SJSA1 (cell line): Measurements from ENCODE around the gene SH3TC2. TPM values are rescaled to one million over a fixed set of nuclear protein-coding genes. Genes with fewer than 3 reads are reported as not detected.

Experiments
- DNase-seq, 2 experiments: peaks; one replicate each; pipeline ENCODE4 v3.0.0-alpha.2; 2015 to 2020; ENCODE audit warnings: low spot score in 2 of 2, low read depth in 1 of 2
- H3K27ac ChIP-seq: fragments of 250-450 bp; sonication (Bioruptor Pico); 2 replicates; pipeline ENCODE4 v1.5.1; 2020; ENCODE audit warnings: mild to moderate bottlenecking, moderate library complexity
- H3K27me3 ChIP-seq: fragments of 250-450 bp; sonication (Bioruptor Pico); replicated peaks from 2 replicates; pipeline ENCODE4 v1.5.1; 2020; ENCODE audit warnings: mild to moderate bottlenecking, moderate library complexity
- H3K36me3 ChIP-seq: fragments of 250-450 bp; sonication (Bioruptor Pico); 2 replicates; pipeline ENCODE4 v1.5.1; 2020; ENCODE audit warnings: mild to moderate bottlenecking
- H3K4me1 ChIP-seq: fragments of 250-450 bp; sonication (Bioruptor Pico); replicated peaks from 2 replicates; pipeline ENCODE4 v1.6.1; 2021; ENCODE audit warnings: mild to moderate bottlenecking
- H3K4me3 ChIP-seq: fragments of 250-450 bp; sonication (Bioruptor Pico); 2 replicates; pipeline ENCODE4 v1.5.1; 2020; ENCODE audit warnings: mild to moderate bottlenecking
- H3K9me3 ChIP-seq: fragments of 250-450 bp; sonication (Bioruptor Pico); replicated peaks from 2 replicates; pipeline ENCODE4 v1.5.1; 2020; ENCODE audit warnings: mild to moderate bottlenecking
- total RNA-seq: library from RNA; depleted of rRNA; stranded (reverse); fragments of >200 nt; shearing (Covaris generic); gene quantifications from 2 replicates; pipeline ENCODE4 v1.2.3, GENCODE V29; 2014

Gene SH3TC2
- total RNA-seq, 1 experiment from 2014 or later = 16.9 TPM

GRCh38 chr5:148998174-148998797 is 64.6 kb downstream of the SH3TC2 start:
- peak overlapping the region; percentile 3; the same call in 1 of the 2 replicates for H3K27ac ChIP-seq
- no peaks in the 10 kb centered on the region for H3K9me3 ChIP-seq
- no peaks in the 10 kb centered on the region for H3K36me3 ChIP-seq
- H3K4me3 ChIP-seq = no peak overlapping the region
- DNase-seq = peak in 1 of 2 experiments; percentile 71
- H3K27me3 ChIP-seq = no peaks in the 10 kb centered on the region
- H3K4me1 ChIP-seq = peaks cover 51% of the 10 kb centered on the region

- DNase-seq = peak in 1 of 2 experiments; percentile 72
- H3K9me3 ChIP-seq = no peaks in the 10 kb centered on the region; the same call in 1 of the 2 replicates
- peaks cover 33% of the 10 kb centered on the region for H3K4me1 ChIP-seq
- H3K36me3 ChIP-seq = no peaks in the 10 kb centered on the region
- H3K27ac ChIP-seq = peak overlapping the region; percentile 78
- no peaks in the 10 kb centered on the region for H3K27me3 ChIP-seq
- no peak overlapping the region for H3K4me3 ChIP-seq
These were observed 66.6 kb downstream of the SH3TC2 start for GRCh38 chr5:148996270-148996669.

- Histone ChIP-seq H3K27ac (peak overlapping the region; percentile 78), H3K9me3 (no peaks in the 10 kb centered on the region; the same call in 1 of the 2 replicates), H3K4me3 (no peak overlapping the region), H3K4me1 (peaks cover 28% of the 10 kb centered on the region), H3K27me3 (no peaks in the 10 kb centered on the region), H3K36me3 (no peaks in the 10 kb centered on the region)
- DNase-seq = no peak
These were observed 67.1 kb downstream of the SH3TC2 start for GRCh38 chr5:148995791-148996190.

- Histone ChIP-seq H3K27me3 (no peaks in the 10 kb centered on the region), H3K4me1 (peaks cover 46% of the 10 kb centered on the region), H3K27ac (no peak overlapping the region), H3K9me3 (no peaks in the 10 kb centered on the region; the same call in 1 of the 2 replicates), H3K36me3 (no peaks in the 10 kb centered on the region), H3K4me3 (no peak overlapping the region)
- DNase-seq = no peak
These were observed 69.5 kb downstream of the SH3TC2 start for GRCh38 chr5:148993283-148993936.

GRCh38 chr5:148992265-148992664 is 70.6 kb downstream of the SH3TC2 start:
- Histone ChIP-seq H3K9me3 (no peaks in the 10 kb centered on the region; the same call in 1 of the 2 replicates), H3K36me3 (no peaks in the 10 kb centered on the region), H3K27ac (no peak overlapping the region), H3K4me1 (peaks cover 46% of the 10 kb centered on the region), H3K4me3 (no peak overlapping the region), H3K27me3 (no peaks in the 10 kb centered on the region)
- no peak for DNase-seq

GRCh38 chr5:148991566-148991965 is 71.3 kb downstream of the SH3TC2 start:
- H3K4me3 ChIP-seq = no peak overlapping the region
- peaks cover 46% of the 10 kb centered on the region for H3K4me1 ChIP-seq
- DNase-seq = no peak
- no peaks in the 10 kb centered on the region for H3K36me3 ChIP-seq
- no peaks in the 10 kb centered on the region; the same call in 1 of the 2 replicates for H3K9me3 ChIP-seq
- no peak overlapping the region for H3K27ac ChIP-seq
- no peaks in the 10 kb centered on the region for H3K27me3 ChIP-seq

GRCh38 chr5:148990817-148991216 is 72.0 kb downstream of the SH3TC2 start:
- H3K27me3 ChIP-seq = no peaks in the 10 kb centered on the region

GRCh38 chr5:148989567-148989966 is 73.3 kb downstream of the SH3TC2 start:
- Histone ChIP-seq H3K9me3 (no peaks in the 10 kb centered on the region; the same call in 1 of the 2 replicates), H3K27me3 (no peaks in the 10 kb centered on the region), H3K27ac (no peak overlapping the region), H3K4me3 (no peak overlapping the region), H3K36me3 (no peaks in the 10 kb centered on the region), H3K4me1 (peaks cover 48% of the 10 kb centered on the region)
- DNase-seq = no peak

More at GRCh38 chr5:148990817-148991216, 72.0 kb downstream of the SH3TC2 start:
- Histone ChIP-seq H3K27ac (no peak overlapping the region), H3K4me3 (no peak overlapping the region), H3K36me3 (no peaks in the 10 kb centered on the region), H3K9me3 (no peaks in the 10 kb centered on the region; the same call in 1 of the 2 replicates), H3K4me1 (peaks cover 43% of the 10 kb centered on the region)
- no peak for DNase-seq

- DNase-seq = no peak
- H3K27me3 ChIP-seq = no peaks in the 10 kb centered on the region
- H3K9me3 ChIP-seq = no peaks in the 10 kb centered on the region; the same call in 1 of the 2 replicates
- H3K27ac ChIP-seq = peak overlapping the region; percentile 66
- no peak overlapping the region for H3K4me3 ChIP-seq
- H3K4me1 ChIP-seq = peaks cover 57% of the 10 kb centered on the region
- H3K36me3 ChIP-seq = no peaks in the 10 kb centered on the region
These were observed 74.5 kb downstream of the SH3TC2 start for GRCh38 chr5:148988328-148988727.

GRCh38 chr5:148986636-148987035 is 76.2 kb downstream of the SH3TC2 start:
- H3K4me3 ChIP-seq = no peak overlapping the region
- peak overlapping the region; percentile 66 for H3K27ac ChIP-seq
- H3K36me3 ChIP-seq = no peaks in the 10 kb centered on the region
- H3K27me3 ChIP-seq = no peaks in the 10 kb centered on the region
- H3K9me3 ChIP-seq = no peaks in the 10 kb centered on the region; the same call in 1 of the 2 replicates
- peaks cover 59% of the 10 kb centered on the region for H3K4me1 ChIP-seq
- peak in 1 of 2 experiments; percentile 46 for DNase-seq

- H3K9me3 ChIP-seq = no peaks in the 10 kb centered on the region
- H3K4me3 ChIP-seq = no peak overlapping the region
- no peaks in the 10 kb centered on the region for H3K36me3 ChIP-seq
- peaks cover 56% of the 10 kb centered on the region for H3K4me1 ChIP-seq
- DNase-seq = peak; percentile 80 to 81
- H3K27me3 ChIP-seq = no peaks in the 10 kb centered on the region
- H3K27ac ChIP-seq = peak overlapping the region; percentile 75
These were observed 78.5 kb downstream of the SH3TC2 start for GRCh38 chr5:148984345-148984744.

- no peaks in the 10 kb centered on the region for H3K27me3 ChIP-seq
- H3K36me3 ChIP-seq = no peaks in the 10 kb centered on the region
- no peaks in the 10 kb centered on the region for H3K9me3 ChIP-seq
- no peak overlapping the region for H3K4me3 ChIP-seq
- H3K4me1 ChIP-seq = peaks cover 56% of the 10 kb centered on the region
- no peak for DNase-seq
- no peak overlapping the region for H3K27ac ChIP-seq
These were observed 81.5 kb downstream of the SH3TC2 start for GRCh38 chr5:148981353-148981752.

GRCh38 chr5:148980731-148981130 is 82.1 kb downstream of the SH3TC2 start:
- H3K4me1 ChIP-seq = peaks cover 55% of the 10 kb centered on the region
- no peak for DNase-seq
- no peaks in the 10 kb centered on the region for H3K36me3 ChIP-seq
- no peak overlapping the region for H3K27ac ChIP-seq
- H3K9me3 ChIP-seq = no peaks in the 10 kb centered on the region
- no peaks in the 10 kb centered on the region for H3K27me3 ChIP-seq
- no peak overlapping the region for H3K4me3 ChIP-seq

- Histone ChIP-seq H3K27ac (no peak overlapping the region), H3K9me3 (no peaks in the 10 kb centered on the region), H3K27me3 (no peaks in the 10 kb centered on the region), H3K4me1 (peaks cover 56% of the 10 kb centered on the region), H3K36me3 (no peaks in the 10 kb centered on the region), H3K4me3 (no peak overlapping the region)
- DNase-seq = no peak
These were observed 83.7 kb downstream of the SH3TC2 start for GRCh38 chr5:148979083-148979723.
